Endothelial cell (in vitro differentiated cells): ENCODE data around the gene ERC1. TPM values are rescaled to one million over a fixed set of nuclear protein-coding genes. Genes with fewer than 3 reads are reported as not detected.
"Not testable (repeated sequence)": the region's sequence is repeated elsewhere in the genome, so short reads cannot be mapped to it uniquely, and the experiment has no call there.

Experiments
- DNase-seq: peaks from one replicate; pipeline ENCODE4 v3.0.0; 2021; ENCODE audit warnings: low spot score
- H3K27ac Mint-ChIP-seq: one replicate; pipeline ENCODE4 v1.8.0; 2021; ENCODE audit warnings: mixed read lengths, inconsistent platforms; ENCODE audit not compliant: unreplicated experiment
- H3K27me3 Mint-ChIP-seq: one replicate; pipeline ENCODE4 v1.8.0; 2021; ENCODE audit warnings: mild to moderate bottlenecking, moderate library complexity, mixed read lengths, inconsistent platforms; ENCODE audit not compliant: unreplicated experiment
- H3K36me3 Mint-ChIP-seq: one replicate; pipeline ENCODE4 v1.8.0; 2021; ENCODE audit warnings: mild to moderate bottlenecking, low read depth, mixed read lengths, inconsistent platforms; ENCODE audit not compliant: unreplicated experiment
- H3K4me1 Mint-ChIP-seq: one replicate; pipeline ENCODE4 v1.8.0; 2021; ENCODE audit warnings: mild to moderate bottlenecking, mixed read lengths, inconsistent platforms; ENCODE audit not compliant: unreplicated experiment
- H3K4me3 Mint-ChIP-seq: one replicate; pipeline ENCODE4 v1.8.0; 2021; ENCODE audit warnings: mild to moderate bottlenecking, mixed read lengths, inconsistent platforms; ENCODE audit not compliant: unreplicated experiment
- H3K9me3 Mint-ChIP-seq: one replicate; pipeline ENCODE4 v1.8.0; 2021; ENCODE audit warnings: mixed read lengths, inconsistent platforms; ENCODE audit not compliant: unreplicated experiment
- CTCF ChIP-seq: fragments of 200-600 bp; sonication (generic); IDR thresholded peaks from one replicate; pipeline ENCODE4 v1.5.0; 2021; ENCODE audit warnings: antibody characterized with exemption; ENCODE audit not compliant: unreplicated experiment
- total RNA-seq: library from RNA; stranded (reverse); fragmentation: NEBNext Ultra II Directional; extraction: Animal tissue kit (Norgen Biotek cat#: 25700); gene quantifications from one replicate; pipeline ENCODE4 v1.2.1, GENCODE V29; 2021; ENCODE audit not compliant: unreplicated experiment

The ERC1 gene
- total RNA-seq, 1 donor from 2014 or later = 57.9 TPM

GRCh38 chr12:1350055-1350933 lies 359.3 kb downstream of the ERC1 start:
- Mint-ChIP-seq H3K4me1 (no peaks in the 10 kb centered on the region), H3K27me3 (no peaks in the 10 kb centered on the region), H3K4me3 (no peak overlapping the region), H3K36me3 (no peaks in the 10 kb centered on the region), H3K27ac (no peak overlapping the region), H3K9me3 (no peaks in the 10 kb centered on the region)
- no peak for TF ChIP-seq CTCF
- DNase-seq = no peak

- no peaks in the 10 kb centered on the region for H3K4me1 Mint-ChIP-seq
- no peaks in the 10 kb centered on the region for H3K27me3 Mint-ChIP-seq
- no peaks in the 10 kb centered on the region for H3K9me3 Mint-ChIP-seq
- DNase-seq = no peak
- no peaks in the 10 kb centered on the region for H3K36me3 Mint-ChIP-seq
- no peak for TF ChIP-seq CTCF
- no peak overlapping the region for H3K4me3 Mint-ChIP-seq
- H3K27ac Mint-ChIP-seq = no peak overlapping the region
Observed at GRCh38 chr12:1350934-1351240, 359.9 kb downstream of the ERC1 start.

- H3K27ac Mint-ChIP-seq = no peak overlapping the region
- DNase-seq = no peak
- no peak for TF ChIP-seq CTCF
- no peaks in the 10 kb centered on the region for H3K36me3 Mint-ChIP-seq
- H3K9me3 Mint-ChIP-seq = no peaks in the 10 kb centered on the region
- H3K4me3 Mint-ChIP-seq = no peak overlapping the region
- H3K27me3 Mint-ChIP-seq = no peaks in the 10 kb centered on the region
- no peaks in the 10 kb centered on the region for H3K4me1 Mint-ChIP-seq
Observed at GRCh38 chr12:1351926-1352325, 360.9 kb downstream of the ERC1 start.

GRCh38 chr12:1353451-1353850 lies 362.4 kb downstream of the ERC1 start:
- Mint-ChIP-seq H3K27ac (no peak overlapping the region), H3K4me1 (no peaks in the 10 kb centered on the region), H3K4me3 (no peak overlapping the region), H3K9me3 (no peaks in the 10 kb centered on the region), H3K36me3 (no peaks in the 10 kb centered on the region), H3K27me3 (no peaks in the 10 kb centered on the region)
- no peak for TF ChIP-seq CTCF
- DNase-seq = no peak

- Mint-ChIP-seq H3K4me3 (no peak overlapping the region), H3K27ac (no peak overlapping the region), H3K27me3 (no peaks in the 10 kb centered on the region), H3K36me3 (no peaks in the 10 kb centered on the region), H3K9me3 (no peaks in the 10 kb centered on the region), H3K4me1 (no peaks in the 10 kb centered on the region)
- TF ChIP-seq CTCF = no peak
- DNase-seq = no peak
Observed at GRCh38 chr12:1355396-1355795, 364.4 kb downstream of the ERC1 start.

- not testable (repeated sequence) for H3K27me3 Mint-ChIP-seq, H3K36me3 Mint-ChIP-seq, H3K27ac Mint-ChIP-seq, H3K9me3 Mint-ChIP-seq, DNase-seq, H3K4me1 Mint-ChIP-seq, H3K4me3 Mint-ChIP-seq
Observed at GRCh38 chr12:1355871-1356270, 364.8 kb downstream of the ERC1 start.
